Body of pancreas (tissue), 4 donors: Measurements from ENCODE around the gene ZNF469. TPM values are rescaled to one million over a fixed set of nuclear protein-coding genes. Genes with fewer than 3 reads are reported as not detected.

Experiments
- ATAC-seq: fragments of 150-250 bp; one replicate; pipeline ENCODE4 v1.9.1; 2016
- DNase-seq, 4 donors: peaks; one replicate each; pipeline ENCODE4 v3.0.0-alpha.2; 2019
- H3K27ac ChIP-seq, 4 donors: fragments of 200-600 bp; sonication (generic); 1 replicate in 3 of 4; 2 replicates in 1 of 4; pipeline versions ENCODE4 v1.5.1 to v1.6.1; 2016 to 2019; ENCODE audit warnings: mild to moderate bottlenecking in 1 of 4, mixed read lengths in 1 of 4, moderate library complexity in 1 of 4
- H3K27me3 ChIP-seq, 2 donors: fragments of 200-600 bp; sonication (generic); one replicate each; pipeline ENCODE4 v1.6.0; 2016; ENCODE audit warnings: mild to moderate bottlenecking in 1 of 2
- H3K36me3 ChIP-seq, 2 donors: fragments of 200-600 bp; sonication (generic); replicated peaks in 1 of 2; 2 replicates each; pipeline ENCODE4 v1.5.1; 2016; ENCODE audit warnings: low read depth in 2 of 2; ENCODE audit not compliant: insufficient read depth in 1 of 2
- H3K4me1 ChIP-seq: fragments of 200-600 bp; sonication (generic); one replicate; pipeline ENCODE4 v1.6.0; 2016
- H3K4me3 ChIP-seq, 2 donors: fragments of 200-600 bp; sonication (generic); 1 replicate in 1 of 2; 2 replicates in 1 of 2; pipeline ENCODE4 v1.5.1; 2016 to 2019
- H3K9me3 ChIP-seq, 3 donors: fragments of 200-600 bp; sonication (generic); 1 replicate in 2 of 3; 2 replicates in 1 of 3; pipeline ENCODE4 v1.5.1; 2016
- POLR2A ChIP-seq, 3 donors: fragments of 450-650 bp; IDR thresholded peaks; one replicate each; pipeline ENCODE4 v1.6.1; 2016; ENCODE audit warnings: antibody characterized with exemption in 3 of 3, mild to moderate bottlenecking in 2 of 3
- WGBS, 2 donors: methylation state at CpG; one replicate each; pipeline ENCODE4 v1.1.5; 2017; 5-methylcytosine and 5-hydroxymethylcytosine counted together
- intact Hi-C: fragments of 100-400 bp; cut with DNase I; formaldehyde crosslinking; loops from one replicate; pipeline ENCODE4 v1.15.1; 2023
- total RNA-seq, 2 donors: library from RNA; depleted of rRNA; stranded (reverse); fragments of >200 nt; gene quantifications; one replicate each; pipeline ENCODE4 v1.1.0, GENCODE V29; 2016
- TF ChIP-seq, protein P1 (sequence below), 7 experiments: fragments of 450-650 bp in 4 of 7; fragments of 200-600 bp in 3 of 7; sonication (generic) in 3 of 7; IDR thresholded peaks; one replicate each; pipeline ENCODE4 v1.5.1; 2016 to 2019; ENCODE audit warnings: antibody characterized with exemption in 7 of 7

The ZNF469 gene
- total RNA-seq, 2 donors from 2014 or later, result 0.99 to 1.0 TPM

DNA sequence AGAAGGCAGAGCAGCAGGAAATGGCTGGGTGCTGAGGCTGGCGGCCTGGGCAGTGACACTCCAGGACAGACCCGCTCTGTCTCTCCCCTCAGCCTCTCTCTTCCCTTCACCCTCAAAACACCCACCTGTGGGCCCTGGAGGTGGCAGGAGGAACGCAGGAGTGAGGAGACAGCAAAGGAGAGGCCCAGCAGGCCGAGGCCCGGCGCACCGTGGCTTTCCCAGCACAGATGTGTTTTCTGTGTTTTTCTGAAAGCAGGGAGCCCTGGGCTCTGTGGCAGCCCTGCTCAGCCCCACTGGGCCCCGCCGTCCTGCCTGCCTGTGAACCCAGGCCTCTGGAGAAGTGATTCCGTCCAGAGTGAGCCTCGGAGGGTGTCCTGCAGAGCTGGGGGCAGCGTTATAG, 30.5 kb downstream of the ZNF469 start:
- no peaks in the 10 kb centered on the region for H3K36me3 ChIP-seq
- TF ChIP-seq, protein P1, sequence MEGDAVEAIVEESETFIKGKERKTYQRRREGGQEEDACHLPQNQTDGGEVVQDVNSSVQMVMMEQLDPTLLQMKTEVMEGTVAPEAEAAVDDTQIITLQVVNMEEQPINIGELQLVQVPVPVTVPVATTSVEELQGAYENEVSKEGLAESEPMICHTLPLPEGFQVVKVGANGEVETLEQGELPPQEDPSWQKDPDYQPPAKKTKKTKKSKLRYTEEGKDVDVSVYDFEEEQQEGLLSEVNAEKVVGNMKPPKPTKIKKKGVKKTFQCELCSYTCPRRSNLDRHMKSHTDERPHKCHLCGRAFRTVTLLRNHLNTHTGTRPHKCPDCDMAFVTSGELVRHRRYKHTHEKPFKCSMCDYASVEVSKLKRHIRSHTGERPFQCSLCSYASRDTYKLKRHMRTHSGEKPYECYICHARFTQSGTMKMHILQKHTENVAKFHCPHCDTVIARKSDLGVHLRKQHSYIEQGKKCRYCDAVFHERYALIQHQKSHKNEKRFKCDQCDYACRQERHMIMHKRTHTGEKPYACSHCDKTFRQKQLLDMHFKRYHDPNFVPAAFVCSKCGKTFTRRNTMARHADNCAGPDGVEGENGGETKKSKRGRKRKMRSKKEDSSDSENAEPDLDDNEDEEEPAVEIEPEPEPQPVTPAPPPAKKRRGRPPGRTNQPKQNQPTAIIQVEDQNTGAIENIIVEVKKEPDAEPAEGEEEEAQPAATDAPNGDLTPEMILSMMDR (IDR thresholded peaks at IDR 0.05), result no peak
- TF ChIP-seq POLR2A (IDR thresholded peaks at IDR 0.05), result no peak
- H3K27me3 ChIP-seq, result no peaks in the 10 kb centered on the region
- WGBS, 2 donors, result 63 to 78% methylated on average over 4 to 12 of the region's 12 CpGs
- ATAC-seq (no peak), DNase-seq (no peak)
- intact Hi-C loops, result no loop called here
- H3K27ac ChIP-seq, result no peak overlapping the region
- no peaks in the 10 kb centered on the region for H3K4me1 ChIP-seq
- no peaks in the 10 kb centered on the region for H3K9me3 ChIP-seq
- H3K4me3 ChIP-seq, result no peak overlapping the region

DNA sequence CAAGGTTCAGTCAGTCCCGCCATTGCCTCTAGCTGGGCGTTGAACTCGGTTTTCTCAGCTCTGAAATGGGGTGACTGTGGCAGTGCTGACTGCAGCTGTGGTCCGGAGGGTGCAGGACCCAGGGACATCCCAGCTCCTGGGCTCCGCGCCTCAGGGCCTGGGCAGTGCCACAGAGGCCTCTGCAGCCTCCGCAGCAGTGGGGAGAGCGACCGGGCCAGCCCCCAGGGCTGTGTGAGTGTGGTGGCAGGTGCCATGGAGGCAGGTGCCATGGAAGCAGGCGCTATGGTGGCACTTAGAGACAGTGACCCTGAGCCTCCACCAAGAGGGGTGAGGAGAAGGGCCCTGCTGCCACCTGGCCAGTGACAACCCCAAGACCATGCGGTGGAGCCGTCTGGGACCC, 30.9 kb downstream of the ZNF469 start:
- no peak for TF ChIP-seq POLR2A (IDR thresholded peaks at IDR 0.05)
- TF ChIP-seq, protein P1 (IDR thresholded peaks at IDR 0.05), result no peak
- DNase-seq (no peak), ATAC-seq (no peak)
- intact Hi-C loops, result no loop called here
- Histone ChIP-seq H3K4me3 (no peak overlapping the region), H3K9me3 (no peaks in the 10 kb centered on the region), H3K27ac (no peak overlapping the region), H3K36me3 (no peaks in the 10 kb centered on the region), H3K4me1 (no peaks in the 10 kb centered on the region), H3K27me3 (no peaks in the 10 kb centered on the region)
- WGBS, 2 donors, result 80 to 86% methylated on average over 1 to 11 of the region's 12 CpGs

DNA sequence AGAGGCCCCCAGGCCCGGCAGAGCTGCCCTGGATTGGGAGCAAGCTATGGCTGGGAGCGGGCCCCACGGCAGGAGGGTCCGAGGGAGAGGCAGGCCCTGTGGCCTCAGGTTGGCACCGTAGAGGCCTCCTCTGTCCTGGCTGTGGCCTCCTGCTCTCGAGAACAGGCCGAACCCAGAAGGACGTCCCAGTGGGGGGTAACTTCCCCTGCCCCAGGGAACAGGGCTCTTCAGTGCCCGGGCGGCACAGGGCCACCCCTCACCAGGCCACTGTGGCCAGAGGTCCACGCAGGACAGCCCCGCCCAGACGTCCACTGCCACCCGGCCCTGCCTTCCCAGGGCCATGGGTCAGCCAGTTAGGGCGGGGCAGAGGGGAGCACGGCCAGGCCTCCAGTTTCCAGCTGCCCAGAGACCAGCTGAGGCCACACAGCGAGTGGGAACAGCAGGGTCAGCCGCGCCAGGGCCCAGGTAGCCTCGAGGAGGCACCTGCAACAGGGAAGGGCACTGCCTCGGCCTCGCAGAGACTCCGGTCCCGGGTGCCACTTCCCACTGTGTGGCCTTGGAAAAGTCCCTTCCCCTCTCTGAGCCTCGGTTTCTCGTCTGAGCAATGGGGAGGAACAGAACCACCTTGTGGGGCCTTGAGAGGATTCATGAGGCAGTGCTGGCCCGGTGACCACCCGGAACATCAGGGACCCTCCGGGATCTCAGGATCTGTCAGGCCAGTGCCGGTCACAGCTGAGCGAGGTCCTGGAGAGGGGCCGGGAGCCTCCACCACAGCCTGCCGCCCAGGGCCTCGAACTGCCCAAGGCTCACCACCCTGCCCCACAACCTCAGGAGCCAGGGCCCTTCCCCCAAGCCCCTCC, 32.0 kb downstream of the ZNF469 start:
- no peak overlapping the region for H3K4me3 ChIP-seq
- no peaks in the 10 kb centered on the region for H3K27me3 ChIP-seq
- ATAC-seq (no peak), DNase-seq (no peak)
- intact Hi-C loops, result no loop called here
- H3K4me1 ChIP-seq, result no peaks in the 10 kb centered on the region
- no peak for TF ChIP-seq POLR2A (IDR thresholded peaks at IDR 0.05)
- TF ChIP-seq, protein P1 (IDR thresholded peaks at IDR 0.05), result no peak
- WGBS, 2 donors, result 79 to 82% methylated on average over 9 to 22 of the region's 34 CpGs
- no peaks in the 10 kb centered on the region for H3K9me3 ChIP-seq
- no peaks in the 10 kb centered on the region for H3K36me3 ChIP-seq
- no peak overlapping the region for H3K27ac ChIP-seq

DNA sequence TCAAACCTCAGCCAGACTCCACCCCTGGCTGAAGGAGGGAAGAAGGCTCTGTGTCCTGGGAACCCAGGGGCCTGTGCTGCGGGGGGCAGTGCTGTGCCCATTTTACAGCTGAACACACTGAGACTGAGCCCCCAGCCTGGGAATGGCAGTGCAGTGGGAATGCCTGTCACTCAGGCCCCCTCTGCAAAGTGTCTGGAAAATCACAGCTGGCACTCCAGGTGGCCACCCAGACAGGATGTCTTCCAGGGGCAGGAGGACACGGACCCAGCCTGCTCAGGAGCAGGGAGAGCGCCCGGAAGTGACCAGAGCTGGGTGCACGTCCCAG, 32.6 kb downstream of the ZNF469 start:
- no peak for DNase-seq
- WGBS, 2 donors, result 70 to 74% methylated on average over 3 to 5 of the region's 5 CpGs
- H3K4me3 ChIP-seq, result no peak overlapping the region
- H3K27ac ChIP-seq, result no peak overlapping the region
- no peaks in the 10 kb centered on the region for H3K4me1 ChIP-seq
- TF ChIP-seq POLR2A (IDR thresholded peaks at IDR 0.05), result no peak
- TF ChIP-seq, protein P1 (IDR thresholded peaks at IDR 0.05), result no peak
- peak; percentile 17 for ATAC-seq
- no peaks in the 10 kb centered on the region for H3K9me3 ChIP-seq
- H3K27me3 ChIP-seq, result no peaks in the 10 kb centered on the region
- no peaks in the 10 kb centered on the region for H3K36me3 ChIP-seq
- intact Hi-C loops, result no loop called here
